HepG2 (cell line): Measurements from ENCODE around the gene BORCS5.

Experiments used
- ASH2L ChIP-seq: fragments of 300-600, 200-600 bp; sonication (generic); IDR thresholded peaks from 2 replicates; pipeline ENCODE4 v1.7.0; 2017; ENCODE audit warnings: low read depth, mild to moderate bottlenecking, moderate library complexity, mixed read lengths, low read length; ENCODE audit not compliant: insufficient read length
- POLR2AphosphoS5 ChIP-seq: IDR thresholded peaks from 2 replicates; pipeline ENCODE4 v1.6.1; 2012; ENCODE audit warnings: low read depth, low read length
- PRDM10 ChIP-seq: sonication (generic); formaldehyde crosslinking; IDR thresholded peaks from 2 replicates; pipeline ENCODE4 v1.4.0; 2020; ENCODE audit warnings: low read depth, missing genetic modification reagents
- ZBTB1 ChIP-seq: sonication (generic); formaldehyde crosslinking; IDR thresholded peaks from 2 replicates; pipeline ENCODE4 v1.4.0; 2020; ENCODE audit warnings: missing genetic modification reagents, borderline replicate concordance

GRCh38 chr12:12473223-12473622, 116.3 kb downstream of the BORCS5 start:
- TF ChIP-seq ASH2L (no peak), POLR2AphosphoS5 (no peak; the same call in 1 of the 2 replicates), ZBTB1 (CRISPR knock-in tag) (no peak), PRDM10 (no peak)
